BLaER1 treated with 17β-estradiol and CSF1 and Interleukin-3, amounts not matched to agents 10 nM and 100 nM (cell line): ENCODE data around the gene GALK2.
A peak's percentile ranks its signal among the peaks of the same experiment; 100 is the strongest.

Experiments
- H3K27ac ChIP-seq, 11 experiments: shearing (Covaris generic); formaldehyde crosslinking; 2 replicates each; pipeline ENCODE4 v1.8.1; 2022
- H3K27me3 ChIP-seq, 11 experiments: shearing (Covaris generic); formaldehyde crosslinking; 2 replicates each; pipeline ENCODE4 v1.8.1; 2022
- H3K36me3 ChIP-seq, 11 experiments: shearing (Covaris generic); formaldehyde crosslinking; 2 replicates each; pipeline ENCODE4 v1.8.1; 2022
- H3K4me1 ChIP-seq, 10 experiments: shearing (Covaris generic); formaldehyde crosslinking; 2 replicates each; pipeline ENCODE4 v1.8.1; 2022
- H3K4me2 ChIP-seq, 11 experiments: shearing (Covaris generic); formaldehyde crosslinking; 2 replicates each; pipeline ENCODE4 v1.8.1; 2022
- H3K4me3 ChIP-seq, 10 experiments: shearing (Covaris generic); formaldehyde crosslinking; 2 replicates each; pipeline ENCODE4 v1.8.1; 2022
- H3K9ac ChIP-seq, 11 experiments: shearing (Covaris generic); formaldehyde crosslinking; 2 replicates each; pipeline ENCODE4 v1.8.1; 2022
- H3K9me3 ChIP-seq, 11 experiments: shearing (Covaris generic); formaldehyde crosslinking; replicated peaks in 1 of 11; 2 replicates each; pipeline ENCODE4 v1.8.1; 2022
- H4K20me1 ChIP-seq, 11 experiments: shearing (Covaris generic); formaldehyde crosslinking; 2 replicates each; pipeline ENCODE4 v1.8.1; 2022
- Cebpa-rat ChIP-seq, 11 experiments: shearing (Covaris generic); IDR thresholded peaks; 2 replicates each; pipeline ENCODE4 v1.8.1; 2022

The GALK2 gene

DNA sequence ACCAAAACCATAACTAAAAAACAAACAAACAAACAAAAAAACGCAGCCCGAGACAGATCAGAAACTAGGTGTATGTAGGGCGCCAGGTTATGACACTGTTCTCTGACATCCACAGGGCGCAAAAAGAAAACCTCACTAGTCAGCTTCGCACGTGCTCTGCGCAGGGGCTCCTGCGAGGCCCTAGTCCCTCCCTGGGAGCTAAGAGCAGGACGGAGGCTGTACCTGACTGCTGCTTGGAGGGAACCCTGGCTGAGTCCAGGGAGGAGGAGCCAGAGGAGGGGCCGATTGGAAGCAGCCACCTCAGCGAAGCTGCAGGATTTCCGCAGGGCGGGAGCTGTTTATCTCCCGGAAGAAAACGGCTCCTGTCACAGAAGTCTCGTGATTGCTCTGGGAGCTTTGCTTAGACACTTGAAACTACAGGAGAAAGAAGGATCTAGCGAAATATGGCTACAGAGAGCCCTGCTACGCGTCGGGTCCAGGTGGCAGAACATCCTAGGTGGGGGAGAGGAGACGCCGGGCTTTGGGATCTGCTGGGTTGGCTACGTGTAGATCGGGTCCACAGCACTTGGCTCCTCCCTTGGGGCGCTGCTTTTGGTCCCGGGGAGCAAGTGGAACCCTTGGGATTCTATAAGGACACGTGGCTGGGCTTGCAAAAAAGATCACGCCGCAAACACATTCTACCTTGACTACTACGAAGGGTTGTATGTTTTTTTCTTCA is at the start of gene GALK2:
GALK2 (plus strand) TSS at position 368 of the 718 bp plus-strand sequence; CDS start at position 444, 76 bp downstream.
- peaks cover 0 to 12% (median 4%) of the 10 kb centered on the region in 11 experiments; a peak in 7 of 22 replicates for H3K36me3 ChIP-seq
- peak within 1 kb of the TSS; percentile 77 to 95 (median 84) for H3K27ac ChIP-seq
- H3K9ac ChIP-seq = peak within 1 kb of the TSS; percentile 82 to 94 (median 87)
- H3K4me1 ChIP-seq = peaks cover 14 to 22% (median 17%) of the 10 kb centered on the region in 10 experiments
- peak within 1 kb of the TSS; percentile 55 to 93 (median 86) for H3K4me2 ChIP-seq
- peaks cover 0 to 14% (median 8%) of the 10 kb centered on the region in 11 experiments; a peak in 17 of 22 replicates for H3K9me3 ChIP-seq
- peak within 1 kb of the TSS; percentile 71 to 81 (median 76) for H3K4me3 ChIP-seq
- H3K27me3 ChIP-seq = no peaks in the 10 kb centered on the region
- H4K20me1 ChIP-seq = no peaks in the 10 kb centered on the region
- no peak for TF ChIP-seq Cebpa-rat (IDR thresholded peaks at IDR 0.05)

GRCh38 chr15:49120832-49121231 is 49.2 kb upstream of the GALK2 start:
- H3K27ac ChIP-seq = no peak overlapping the region
- H3K4me3 ChIP-seq = no peak overlapping the region
- H3K9me3 ChIP-seq = no peaks in the 10 kb centered on the region
- H4K20me1 ChIP-seq = no peaks in the 10 kb centered on the region; a peak in 2 of 22 replicates
- H3K36me3 ChIP-seq = peaks cover 39 to 89% (median 72%) of the 10 kb centered on the region in 11 experiments; a peak in 21 of 22 replicates
- H3K4me1 ChIP-seq = no peaks in the 10 kb centered on the region
- no peak overlapping the region for H3K9ac ChIP-seq
- no peaks in the 10 kb centered on the region for H3K27me3 ChIP-seq
- TF ChIP-seq Cebpa-rat (IDR thresholded peaks at IDR 0.05) = no peak
- no peak overlapping the region for H3K4me2 ChIP-seq

GRCh38 chr15:49121901-49122300 is 48.1 kb upstream of the GALK2 start:
- no peaks in the 10 kb centered on the region; a peak in 2 of 22 replicates for H4K20me1 ChIP-seq
- TF ChIP-seq Cebpa-rat (IDR thresholded peaks at IDR 0.05) = no peak
- H3K9me3 ChIP-seq = no peaks in the 10 kb centered on the region
- H3K27ac ChIP-seq = no peak overlapping the region
- H3K36me3 ChIP-seq = peaks cover 31 to 89% (median 71%) of the 10 kb centered on the region in 11 experiments; a peak in 21 of 22 replicates
- H3K4me2 ChIP-seq = no peak overlapping the region
- H3K27me3 ChIP-seq = no peaks in the 10 kb centered on the region
- no peak overlapping the region for H3K4me3 ChIP-seq
- no peaks in the 10 kb centered on the region for H3K4me1 ChIP-seq
- H3K9ac ChIP-seq = no peak overlapping the region

DNA sequence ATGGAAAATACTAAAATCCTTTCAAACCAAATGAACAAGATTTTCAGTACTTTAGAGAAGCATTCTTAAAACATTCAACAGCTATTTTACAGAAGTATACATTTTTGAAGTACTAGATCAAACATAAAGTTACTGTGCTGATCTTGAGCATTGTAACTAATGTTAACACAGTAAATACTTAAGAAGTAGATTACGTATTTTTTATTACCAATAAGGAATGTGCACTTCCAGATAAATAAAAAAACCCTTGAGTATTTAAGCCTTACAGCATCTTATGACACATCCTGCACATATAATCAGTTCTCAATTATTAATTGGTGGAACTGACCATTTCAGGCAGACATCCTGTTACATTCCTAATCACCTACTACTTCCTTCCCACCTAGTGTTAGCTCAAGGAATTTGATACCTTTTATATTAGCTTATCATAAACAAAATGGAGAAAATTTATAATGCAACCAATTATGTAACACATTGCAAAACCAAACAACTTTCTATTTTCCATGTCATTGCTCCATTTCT is 47.4 kb upstream of the GALK2 start:
- Histone ChIP-seq H3K27ac (no peak overlapping the region), H3K4me2 (no peak overlapping the region), H3K4me1 (no peaks in the 10 kb centered on the region), H3K9ac (no peak overlapping the region), H3K4me3 (no peak overlapping the region), H4K20me1 (no peaks in the 10 kb centered on the region; a peak in 2 of 22 replicates), H3K36me3 (peaks cover 29 to 89% (median 71%) of the 10 kb centered on the region in 11 experiments), H3K27me3 (no peaks in the 10 kb centered on the region), H3K9me3 (no peaks in the 10 kb centered on the region)
- TF ChIP-seq Cebpa-rat (IDR thresholded peaks at IDR 0.05) = no peak

- H3K9ac ChIP-seq = no peak overlapping the region
- no peak overlapping the region for H3K4me2 ChIP-seq
- H3K36me3 ChIP-seq = peaks cover 35 to 92% (median 78%) of the 10 kb centered on the region in 11 experiments
- H3K9me3 ChIP-seq = no peaks in the 10 kb centered on the region
- TF ChIP-seq Cebpa-rat (IDR thresholded peaks at IDR 0.05) = no peak
- no peak overlapping the region for H3K27ac ChIP-seq
- no peak overlapping the region for H3K4me3 ChIP-seq
- no peaks in the 10 kb centered on the region for H3K4me1 ChIP-seq
- no peaks in the 10 kb centered on the region for H3K27me3 ChIP-seq
- H4K20me1 ChIP-seq = no peaks in the 10 kb centered on the region; a peak in 2 of 22 replicates
Measured at GRCh38 chr15:49124371-49124770, 45.7 kb upstream of the GALK2 start.

GRCh38 chr15:49131403-49131802 is 38.6 kb upstream of the GALK2 start:
- H3K4me1 ChIP-seq = peaks cover 13 to 18% (median 15%) of the 10 kb centered on the region in 10 experiments
- no peak for TF ChIP-seq Cebpa-rat (IDR thresholded peaks at IDR 0.05)
- no peak overlapping the region for H3K4me3 ChIP-seq
- peaks cover 0 to 14% (median 4%) of the 10 kb centered on the region in 11 experiments; a peak in 6 of 22 replicates for H4K20me1 ChIP-seq
- H3K36me3 ChIP-seq = peaks cover 81 to 100% (median 99%) of the 10 kb centered on the region in 11 experiments
- H3K27me3 ChIP-seq = no peaks in the 10 kb centered on the region
- H3K27ac ChIP-seq = no peak overlapping the region
- H3K4me2 ChIP-seq = no peak overlapping the region
- no peak overlapping the region for H3K9ac ChIP-seq
- no peaks in the 10 kb centered on the region for H3K9me3 ChIP-seq

GRCh38 chr15:49134683-49135341 is 35.2 kb upstream of the GALK2 start:
- peak overlapping the region in 3 of 11 experiments; percentile 15 to 28 (median 23); a peak in 1 of 22 replicates for H3K9ac ChIP-seq
- H3K27ac ChIP-seq = peak overlapping the region in 3 of 11 experiments; percentile 5 to 40 (median 7); a peak in 3 of 22 replicates
- H4K20me1 ChIP-seq = peaks cover 0 to 38% (median 14%) of the 10 kb centered on the region in 11 experiments; a peak in 14 of 22 replicates
- TF ChIP-seq Cebpa-rat (IDR thresholded peaks at IDR 0.05) = no peak
- H3K4me3 ChIP-seq = no peak overlapping the region
- peaks cover 85 to 100% (median 99%) of the 10 kb centered on the region in 11 experiments for H3K36me3 ChIP-seq
- H3K27me3 ChIP-seq = no peaks in the 10 kb centered on the region
- H3K4me2 ChIP-seq = peak overlapping the region; percentile 2 to 70 (median 47); a peak in 19 of 22 replicates
- no peaks in the 10 kb centered on the region for H3K9me3 ChIP-seq
- H3K4me1 ChIP-seq = peaks cover 15 to 24% (median 19%) of the 10 kb centered on the region in 10 experiments

GRCh38 chr15:49135342-49135857 is 34.6 kb upstream of the GALK2 start:
- peak overlapping the region in 3 of 11 experiments; percentile 5 to 40 (median 7); a peak in 3 of 22 replicates for H3K27ac ChIP-seq
- H3K27me3 ChIP-seq = no peaks in the 10 kb centered on the region
- no peaks in the 10 kb centered on the region for H3K9me3 ChIP-seq
- peak overlapping the region; percentile 2 to 70 (median 47); a peak in 19 of 22 replicates for H3K4me2 ChIP-seq
- no peak for TF ChIP-seq Cebpa-rat (IDR thresholded peaks at IDR 0.05)
- H3K36me3 ChIP-seq = peaks cover 90 to 100% (median 99%) of the 10 kb centered on the region in 11 experiments
- peak overlapping the region in 3 of 11 experiments; percentile 15 to 28 (median 23); a peak in 1 of 22 replicates for H3K9ac ChIP-seq
- peaks cover 0 to 41% (median 19%) of the 10 kb centered on the region in 11 experiments; a peak in 14 of 22 replicates for H4K20me1 ChIP-seq
- peaks cover 15 to 24% (median 19%) of the 10 kb centered on the region in 10 experiments for H3K4me1 ChIP-seq
- no peak overlapping the region for H3K4me3 ChIP-seq
